HK-2 (cell line): ENCODE data around the gene COMMD7.

Experiments
- DNase-seq: peaks from one replicate; pipeline ENCODE4 v3.0.0-alpha.2; 2018; ENCODE audit not compliant: unreplicated experiment

The COMMD7 gene

GRCh38 chr20:32743237-32744112 is at the start of gene COMMD7:
Gene COMMD7 (minus strand): TSS chr20:32743467. CDS start chr20:32743391, 76 bp downstream.
- peak; percentile 67 for DNase-seq

GRCh38 chr20:32792731-32793458 is 49.6 kb upstream of the COMMD7 start:
- DNase-seq, result no peak

GRCh38 chr20:32792316-32792715 is 49.0 kb upstream of the COMMD7 start:
- DNase-seq, result peak; percentile 17

- no peak for DNase-seq
These were observed 47.4 kb upstream of the COMMD7 start for GRCh38 chr20:32790751-32791057.

GRCh38 chr20:32789896-32790750 is 46.9 kb upstream of the COMMD7 start:
- peak; percentile 78 for DNase-seq

GRCh38 chr20:32787168-32787567 is 43.9 kb upstream of the COMMD7 start:
- DNase-seq, result no peak

- DNase-seq, result no peak
These were observed 42.9 kb upstream of the COMMD7 start for GRCh38 chr20:32786059-32786760.

GRCh38 chr20:32784369-32785080 is 41.3 kb upstream of the COMMD7 start:
- no peak for DNase-seq

- no peak for DNase-seq
These were observed 37.7 kb upstream of the COMMD7 start for GRCh38 chr20:32780749-32781655.

- no peak for DNase-seq
These were observed 37.0 kb upstream of the COMMD7 start for GRCh38 chr20:32780278-32780677.

- no peak for DNase-seq
These were observed 36.4 kb upstream of the COMMD7 start for GRCh38 chr20:32779500-32780211.

- DNase-seq, result peak; percentile 78
These were observed 34.1 kb upstream of the COMMD7 start for GRCh38 chr20:32777177-32777956.

GRCh38 chr20:32775336-32775991 is 32.2 kb upstream of the COMMD7 start:
- no peak for DNase-seq

- no peak for DNase-seq
These were observed 30.6 kb upstream of the COMMD7 start for GRCh38 chr20:32773855-32774254.

- no peak for DNase-seq
These were observed 30.0 kb upstream of the COMMD7 start for GRCh38 chr20:32773223-32773622.

GRCh38 chr20:32772046-32772445 is 28.8 kb upstream of the COMMD7 start:
- DNase-seq, result no peak

- no peak for DNase-seq
These were observed 24.3 kb upstream of the COMMD7 start for GRCh38 chr20:32767418-32768198.
